Ureter (tissue), 1 donor: ENCODE results near the gene BEST1. TPM values are rescaled to one million over a fixed set of nuclear protein-coding genes. Genes with fewer than 3 reads are reported as not detected.
"Not testable (repeated sequence)": the region's sequence is repeated elsewhere in the genome, so short reads cannot be mapped to it uniquely, and the experiment has no call there.

Source experiments
- DNase-seq: peaks from one replicate; pipeline ENCODE4 v3.0.0-alpha.2; 2020; ENCODE audit warnings: low spot score
- total RNA-seq: library from RNA; stranded (reverse); gene quantifications from one replicate; pipeline ENCODE4 v1.2.4, GENCODE V29; 2023
- donor health status: DM: yes; HTN: yes; CAD: no.

Gene BEST1
- total RNA-seq, 1 donor from 2014 or later = 9.4 TPM

- DNase-seq = no peak
Measured at GRCh38 chr11:61948505-61948904, 1.6 kb upstream of the BEST1 start.

GRCh38 chr11:61949169-61950034 is 749 bp upstream of the BEST1 start:
- peak; percentile 81 for DNase-seq

GRCh38 chr11:61951484-61952135 is 1.5 kb downstream of the BEST1 start:
- DNase-seq = peak; percentile 40

GRCh38 chr11:61952882-61953281 is 2.7 kb downstream of the BEST1 start:
- no peak for DNase-seq

- DNase-seq = not testable (repeated sequence)
Measured at GRCh38 chr11:61953632-61954031, 3.5 kb downstream of the BEST1 start.

- DNase-seq = no peak
Measured at GRCh38 chr11:61954106-61954850, 4.1 kb downstream of the BEST1 start.

GRCh38 chr11:61954851-61955421 is 4.8 kb downstream of the BEST1 start:
- DNase-seq = no peak

- no peak for DNase-seq
Measured at GRCh38 chr11:61955422-61956135, 5.4 kb downstream of the BEST1 start.

- no peak for DNase-seq
Measured at GRCh38 chr11:61956191-61957020, 6.3 kb downstream of the BEST1 start.

GRCh38 chr11:61957021-61957770 is 7.0 kb downstream of the BEST1 start:
- no peak for DNase-seq

GRCh38 chr11:61958590-61958989 is 8.4 kb downstream of the BEST1 start:
- no peak for DNase-seq

- no peak for DNase-seq
Measured at GRCh38 chr11:61959114-61959513, 9.0 kb downstream of the BEST1 start.

- DNase-seq = peak; percentile 42
Measured at GRCh38 chr11:61959678-61960077, 9.5 kb downstream of the BEST1 start.

- no peak for DNase-seq
Measured at GRCh38 chr11:61960532-61960931, 10.4 kb downstream of the BEST1 start.

- DNase-seq = peak; percentile 45
Measured at GRCh38 chr11:61961570-61962212, 11.5 kb downstream of the BEST1 start.

- no peak for DNase-seq
Measured at GRCh38 chr11:61962213-61963015, 12.3 kb downstream of the BEST1 start.

- DNase-seq = no peak
Measured at GRCh38 chr11:61963016-61963281, 12.8 kb downstream of the BEST1 start.

GRCh38 chr11:61963282-61964057 is 13.3 kb downstream of the BEST1 start:
- DNase-seq = no peak
